NCI-H187 treated with DMSO at 0.1 percent for 48 hours (cell line): ENCODE data around the gene FAT2.
"Not testable (repeated sequence)": the region's sequence is repeated elsewhere in the genome, so short reads cannot be mapped to it uniquely, and the experiment has no call there.

Experiments
- DNase-seq: peaks from one replicate; lab custom pipeline; 2025; lab: John Stamatoyannopoulos, UW

Gene FAT2

DNA sequence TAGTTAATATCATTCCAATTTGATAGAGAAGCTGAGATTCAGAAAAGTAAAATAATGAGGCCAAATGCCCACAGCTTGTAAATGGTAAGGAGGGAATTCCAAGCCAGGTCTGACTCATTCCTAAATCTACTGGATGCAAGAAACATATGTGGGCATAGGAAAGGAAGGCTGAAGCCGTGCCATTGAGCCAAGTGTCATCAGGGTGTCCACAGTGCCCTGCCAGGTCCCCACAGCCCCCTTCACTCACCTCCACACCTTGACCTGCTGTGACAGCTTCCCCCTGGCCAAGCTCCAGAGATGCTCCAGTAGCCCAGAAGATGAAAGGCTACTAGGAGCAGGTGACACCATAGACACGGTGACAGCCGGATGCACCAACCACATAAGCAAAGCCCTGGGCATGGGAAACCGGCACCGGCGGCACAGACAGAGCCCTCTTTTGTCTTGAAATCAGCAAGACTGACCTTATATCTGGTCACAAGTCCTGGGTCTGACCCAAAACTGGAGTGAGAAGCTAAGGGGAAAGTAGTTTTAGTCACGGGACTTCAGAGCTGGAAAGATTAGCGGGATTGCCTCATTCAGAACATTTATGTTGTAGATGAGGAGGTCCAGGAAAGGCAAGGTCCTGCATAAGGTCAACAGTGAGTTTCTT lies 20.1 kb upstream of the FAT2 start:
- DNase-seq: no peak

GRCh38 chr5:151608522-151608921 lies 17.4 kb upstream of the FAT2 start:
- no peak for DNase-seq

GRCh38 chr5:151607304-151607703 lies 16.2 kb upstream of the FAT2 start:
- no peak for DNase-seq

- DNase-seq: no peak
Observed at GRCh38 chr5:151605559-151605958, 14.4 kb upstream of the FAT2 start.

DNA sequence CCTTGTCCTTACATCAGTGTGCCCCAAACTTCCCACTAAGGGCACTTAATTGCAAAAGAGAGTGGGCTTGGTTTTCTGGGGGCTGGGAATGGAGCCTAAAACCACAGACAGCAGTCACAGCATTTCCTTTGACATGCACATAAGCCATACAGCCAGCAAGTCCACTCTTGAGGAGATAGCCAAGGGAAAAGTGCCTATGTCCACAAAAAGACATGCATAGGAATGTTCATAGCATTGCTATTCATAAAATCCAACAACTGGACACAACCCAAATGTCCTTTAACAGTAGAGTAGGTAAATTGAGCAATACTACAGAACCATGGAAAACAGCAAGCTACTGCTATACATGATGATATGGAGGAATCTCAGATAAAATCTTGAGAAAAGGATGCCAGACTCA lies 11.7 kb upstream of the FAT2 start:
- no peak for DNase-seq

GRCh38 chr5:151601391-151601790 lies 10.3 kb upstream of the FAT2 start:
- no peak for DNase-seq

DNA sequence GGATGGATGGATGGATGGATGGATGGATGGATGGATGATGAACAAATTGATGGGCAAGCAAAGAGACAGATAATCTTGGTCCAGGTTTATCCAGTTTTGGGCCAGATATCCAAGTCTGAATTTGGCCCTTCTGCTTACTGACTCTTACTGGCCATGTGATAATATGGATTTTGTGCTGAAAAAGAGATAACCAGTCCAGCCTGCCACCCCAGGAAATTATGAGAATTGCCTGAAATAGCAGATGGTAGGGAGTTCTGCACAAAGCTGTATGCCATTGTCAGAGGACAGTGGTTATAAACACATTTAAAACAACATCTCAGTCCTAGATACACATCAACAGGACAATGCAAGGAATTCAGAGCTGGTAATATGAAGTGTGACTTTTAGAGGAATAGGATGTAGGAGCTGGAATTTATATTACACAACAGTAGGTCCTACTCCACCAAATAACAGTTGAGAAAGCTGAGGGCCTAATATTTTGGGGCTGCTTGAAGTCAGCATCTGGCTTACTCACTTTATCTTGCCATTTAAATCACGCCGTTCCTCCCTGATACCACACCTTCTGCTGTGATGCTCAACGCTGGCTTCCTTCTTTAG lies 9.0 kb upstream of the FAT2 start:
- no peak for DNase-seq

GRCh38 chr5:151598984-151599383 lies 7.9 kb upstream of the FAT2 start:
- no peak for DNase-seq

DNA sequence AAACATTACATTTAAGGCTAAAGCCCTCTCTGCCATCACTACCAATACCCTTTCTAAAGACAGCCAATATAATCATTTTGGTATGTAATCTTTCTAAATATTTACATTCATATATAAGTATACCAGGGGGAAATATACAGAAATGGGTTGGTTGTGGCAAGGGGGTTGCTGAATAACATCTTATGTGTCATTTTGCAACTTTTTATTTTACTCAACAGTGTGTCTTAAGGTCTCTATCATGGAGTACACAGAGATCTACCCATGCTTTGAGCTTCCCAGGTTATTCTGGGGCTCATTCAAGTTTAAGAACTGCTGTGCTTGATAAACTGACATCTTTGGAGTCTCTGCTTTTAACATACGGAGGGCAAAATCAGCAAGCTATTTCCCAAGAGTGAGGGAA lies 7.4 kb upstream of the FAT2 start:
- no peak for DNase-seq

GRCh38 chr5:151597749-151598148 lies 6.6 kb upstream of the FAT2 start:
- DNase-seq: no peak

DNA sequence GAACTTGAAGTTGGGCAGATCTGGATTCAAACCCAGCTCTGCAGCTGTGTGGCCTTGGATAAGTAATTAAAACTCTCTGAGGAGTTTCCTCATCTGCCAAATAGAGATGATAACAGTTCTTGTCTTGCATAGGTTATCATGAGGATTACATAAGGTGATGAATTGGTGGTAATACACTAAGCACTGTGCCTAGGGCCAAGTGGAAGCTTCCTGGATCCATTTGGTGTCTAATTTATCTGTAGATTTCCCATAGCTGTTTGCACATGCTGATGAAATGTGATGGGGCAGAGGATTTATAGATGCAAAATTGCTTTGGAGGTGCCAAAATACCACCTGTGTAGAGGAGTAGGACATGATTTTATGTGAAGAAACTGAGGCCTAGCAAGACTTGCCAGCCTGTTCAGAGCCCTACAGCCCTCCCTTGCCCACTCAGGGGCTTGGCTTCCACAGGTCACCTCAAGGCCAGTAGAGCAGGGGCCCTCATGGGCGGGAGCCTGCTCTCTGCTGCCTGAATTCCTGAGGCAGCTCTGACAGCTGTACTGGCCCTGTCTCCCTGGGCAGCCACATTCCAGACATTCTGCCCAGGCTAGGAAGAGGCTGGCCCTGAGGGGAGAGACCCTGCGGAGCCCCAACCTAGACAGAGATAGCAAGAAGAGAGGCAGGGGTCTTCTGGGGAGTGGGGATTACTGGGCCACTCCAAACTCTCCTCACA lies 5.9 kb upstream of the FAT2 start:
- no peak for DNase-seq

- no peak for DNase-seq
Observed at GRCh38 chr5:151595411-151595826, 4.3 kb upstream of the FAT2 start.

DNA sequence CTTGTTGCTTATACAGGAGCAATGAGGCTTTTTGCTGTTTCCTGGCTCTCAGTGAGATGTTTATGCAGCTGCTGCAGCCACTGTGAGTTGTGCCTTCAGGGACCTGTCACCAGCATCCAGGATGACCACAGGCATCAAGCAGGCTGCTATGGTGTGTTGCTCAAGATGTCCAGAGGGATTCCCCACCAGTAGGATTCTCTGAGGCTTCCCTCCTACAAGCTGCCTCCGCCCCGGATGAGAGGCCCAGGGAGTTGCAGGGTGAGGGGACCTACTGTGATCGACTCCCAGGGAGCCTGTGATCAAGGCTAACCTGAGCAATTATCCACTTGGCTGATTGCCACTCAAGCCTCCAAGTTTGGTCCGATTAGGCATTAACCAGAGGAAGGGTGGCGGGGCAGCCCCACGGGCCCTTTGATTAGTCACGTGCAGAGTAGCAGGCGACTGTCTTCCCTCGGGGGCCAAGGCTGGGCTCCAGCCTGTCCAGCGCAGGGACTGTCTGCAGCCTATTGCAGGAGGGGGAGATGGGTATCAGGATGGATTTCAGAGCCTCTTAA lies 1.8 kb upstream of the FAT2 start:
- DNase-seq: no peak

GRCh38 chr5:151589878-151590570 lies 1.1 kb downstream of the FAT2 start:
- no peak for DNase-seq

GRCh38 chr5:151587796-151588555 lies 3.2 kb downstream of the FAT2 start:
- DNase-seq: no peak

- DNase-seq: no peak
Observed at GRCh38 chr5:151585970-151586369, 5.2 kb downstream of the FAT2 start.

DNA sequence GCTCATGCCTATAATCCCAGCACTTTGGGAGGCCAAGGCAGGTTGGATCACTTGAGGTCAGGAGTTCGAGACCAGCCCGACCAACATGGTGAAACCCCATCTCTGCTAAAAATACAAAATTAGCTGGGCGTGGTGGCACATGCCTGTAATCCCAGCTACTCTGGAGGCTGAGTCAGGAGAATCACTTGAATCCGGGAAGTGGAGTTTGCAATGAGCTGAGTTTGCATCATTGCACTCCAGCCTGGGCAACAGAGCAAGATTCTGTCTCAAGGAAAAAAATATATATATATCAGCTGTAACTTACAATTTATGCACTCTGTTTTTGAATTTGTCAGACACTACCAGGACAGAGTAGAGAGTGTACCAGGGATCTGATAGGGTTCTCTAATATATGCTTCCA lies 5.8 kb downstream of the FAT2 start:
- not testable (repeated sequence) for DNase-seq

GRCh38 chr5:151584057-151584937 lies 6.8 kb downstream of the FAT2 start:
- no peak for DNase-seq

- no peak for DNase-seq
Observed at GRCh38 chr5:151581812-151582583, 9.1 kb downstream of the FAT2 start.

GRCh38 chr5:151581347-151581746 lies 9.8 kb downstream of the FAT2 start:
- DNase-seq: no peak
